GM21423 (cell line): ENCODE results near the gene BRD8.
A peak's percentile ranks its signal among the peaks of the same experiment; 100 is the strongest.
"Not testable (repeated sequence)": the region's sequence is repeated elsewhere in the genome, so short reads cannot be mapped to it uniquely, and the experiment has no call there.

ENCODE experiments used
- ATAC-seq: cut with Tn5 transposase; IDR thresholded peaks from one replicate; pipeline ENCODE4 v1.9.1; 2021; ENCODE audit warnings: mild to moderate bottlenecking, moderate library complexity; ENCODE audit not compliant: unreplicated experiment

Gene BRD8

DNA sequence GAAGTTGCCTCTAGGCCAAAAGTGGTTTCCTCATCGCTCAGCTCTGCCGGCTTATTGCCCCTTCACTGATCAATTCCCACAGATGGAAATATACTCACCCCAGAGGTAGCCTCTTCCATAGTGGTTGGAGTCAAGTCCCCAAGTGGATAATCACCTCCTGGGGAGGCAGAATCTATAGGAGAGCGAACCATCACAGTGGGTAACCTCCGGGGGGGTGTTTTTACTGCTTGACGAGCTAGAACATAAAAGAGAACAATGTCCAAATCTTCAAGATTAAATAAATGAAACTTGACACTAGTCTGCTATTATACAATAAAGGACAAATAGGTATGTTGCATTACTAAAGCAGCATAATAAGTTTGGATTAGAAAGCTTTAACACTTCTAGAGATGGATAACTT lies 9.3 kb downstream of the BRD8 start:
- no peak for ATAC-seq

DNA sequence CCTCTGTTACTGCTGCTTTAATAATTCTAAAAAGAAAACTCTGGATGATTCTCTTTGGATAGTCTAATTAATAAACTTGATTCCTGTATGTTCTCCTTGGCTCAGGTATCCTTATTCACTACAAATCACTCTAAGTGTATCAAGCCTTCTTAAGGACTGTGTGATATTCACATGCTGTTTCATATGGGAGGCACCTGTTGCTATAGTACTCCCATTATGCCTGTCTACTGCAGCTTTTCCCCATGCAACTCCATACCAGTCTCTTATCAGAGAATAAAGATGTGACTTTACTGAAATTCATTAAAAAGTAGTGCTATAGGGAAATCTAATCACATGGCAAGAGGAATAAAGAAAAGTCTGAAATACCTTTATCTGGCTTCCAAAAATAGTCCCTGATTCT lies 14.7 kb downstream of the BRD8 start:
- no peak for ATAC-seq

DNA sequence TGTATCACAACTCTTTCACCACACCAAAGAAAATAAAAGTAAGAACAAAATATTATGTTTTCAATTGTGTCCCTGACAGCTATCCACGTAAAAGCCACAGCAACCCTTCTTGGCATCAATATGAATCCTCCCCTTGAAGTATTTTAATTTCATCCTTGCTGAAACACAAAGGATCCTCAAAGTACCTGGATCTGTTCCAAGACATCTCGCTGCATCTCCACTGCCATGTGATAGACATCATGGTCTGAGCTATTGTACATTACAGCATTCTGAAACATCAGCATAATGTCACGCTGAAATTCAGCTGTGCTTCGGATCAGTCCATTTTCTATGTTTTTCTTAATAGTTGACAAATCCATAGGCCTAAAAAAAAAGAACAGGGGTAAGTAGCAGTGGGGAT lies 17.7 kb downstream of the BRD8 start:
- no peak for ATAC-seq

- ATAC-seq = no peak
Observed at GRCh38 chr5:138159666-138160065, 18.8 kb downstream of the BRD8 start.

DNA sequence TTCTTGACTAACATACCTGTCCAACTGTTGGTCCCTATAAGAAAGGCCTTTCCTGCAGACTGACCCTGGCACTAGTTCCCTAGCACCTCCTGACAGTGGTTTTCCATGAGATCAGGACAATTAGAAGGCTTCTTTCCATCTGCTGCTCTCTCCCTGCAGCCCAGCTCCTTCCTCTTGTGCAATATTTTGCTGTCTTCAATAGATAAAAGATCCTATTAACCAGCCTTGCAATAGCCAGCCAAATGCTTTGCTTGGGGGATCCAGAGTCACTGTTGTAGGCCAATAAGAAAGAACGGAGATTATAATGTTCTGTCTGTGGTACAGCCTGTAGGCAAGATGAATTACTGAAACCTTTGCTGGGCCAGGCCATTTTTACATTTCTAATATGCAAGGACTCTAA lies 20.8 kb downstream of the BRD8 start:
- ATAC-seq = no peak

DNA sequence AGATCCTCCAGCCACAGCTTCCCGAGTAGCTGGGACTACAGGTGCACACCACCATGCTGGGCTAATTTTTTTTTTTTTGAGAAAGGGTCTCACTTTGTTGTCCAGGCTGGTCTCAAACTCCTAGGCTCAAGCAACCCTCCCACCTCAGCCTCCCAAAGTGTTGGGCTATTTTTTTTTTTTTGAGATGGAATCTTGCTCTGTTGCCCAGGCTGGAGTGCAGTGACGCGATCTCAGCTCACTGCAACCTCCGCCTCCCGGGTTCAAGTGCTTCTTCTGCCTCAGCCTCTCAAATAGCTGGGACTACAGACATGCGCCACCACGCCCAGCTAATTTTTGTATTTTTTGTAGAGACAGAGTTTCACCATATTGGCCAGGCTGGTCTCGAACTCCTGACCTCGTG lies 22.5 kb downstream of the BRD8 start:
- not testable (repeated sequence) for ATAC-seq

DNA sequence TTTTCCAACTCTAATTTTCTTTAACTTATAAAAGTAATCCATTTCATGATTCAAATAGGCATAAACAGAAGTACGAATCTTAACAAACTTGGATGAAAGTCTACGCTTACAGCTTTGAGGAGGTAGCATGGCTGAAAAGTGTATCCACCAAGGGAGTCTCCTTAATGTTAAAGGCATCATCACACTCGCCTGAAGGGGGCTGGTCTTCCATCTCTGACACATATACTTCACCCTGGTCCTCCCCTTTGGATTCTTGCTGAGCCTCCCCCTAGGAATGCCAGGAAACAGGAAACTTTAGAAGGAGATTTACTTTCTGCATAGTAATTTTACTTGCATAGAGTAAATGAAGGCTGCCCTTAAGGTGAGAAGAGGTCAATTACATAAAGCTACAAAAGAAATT lies 28.9 kb downstream of the BRD8 start:
- no peak for ATAC-seq

DNA sequence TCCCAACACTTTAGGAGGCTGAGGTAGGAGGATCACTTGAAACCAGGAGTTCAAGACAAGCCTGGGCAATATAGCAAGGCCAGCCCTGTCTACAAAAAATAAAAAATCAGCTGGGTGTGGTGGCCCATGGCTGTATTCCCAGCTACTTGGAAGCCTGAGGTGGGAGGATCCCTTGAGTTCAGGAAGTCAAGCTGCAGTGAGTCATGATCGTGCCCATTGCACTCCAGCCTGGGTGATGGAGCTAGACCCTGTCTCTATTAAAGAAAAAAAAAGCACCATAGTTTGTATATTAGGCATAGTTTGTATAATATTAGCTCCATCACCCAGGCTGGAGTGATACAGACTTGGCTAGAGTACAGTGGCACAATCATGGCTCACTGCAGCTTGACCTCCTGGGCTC lies 29.6 kb downstream of the BRD8 start:
- no peak for ATAC-seq

- ATAC-seq = not testable (repeated sequence)
Observed at GRCh38 chr5:138143578-138143977, 34.9 kb downstream of the BRD8 start.

GRCh38 chr5:138141734-138142133 lies 36.7 kb downstream of the BRD8 start:
- no peak for ATAC-seq

DNA sequence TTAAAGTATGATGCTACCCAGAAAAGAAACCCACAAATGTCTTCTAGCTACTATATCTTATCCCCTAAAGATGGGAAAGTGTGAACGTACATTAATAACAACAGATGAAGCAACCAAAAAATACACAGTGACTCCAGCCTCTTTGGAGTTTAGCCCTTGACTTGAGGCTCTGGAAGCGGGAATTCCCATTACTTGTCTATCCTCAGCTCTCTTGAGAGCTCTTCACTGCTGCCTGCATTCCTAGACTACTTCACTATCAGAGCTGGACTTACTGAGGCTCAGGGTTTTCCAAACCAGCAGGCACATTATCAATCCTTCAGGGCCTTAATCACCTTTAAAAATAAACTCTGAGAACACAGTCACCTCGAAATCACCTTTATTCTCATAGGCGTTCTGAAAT lies 38.2 kb downstream of the BRD8 start:
- no peak for ATAC-seq

DNA sequence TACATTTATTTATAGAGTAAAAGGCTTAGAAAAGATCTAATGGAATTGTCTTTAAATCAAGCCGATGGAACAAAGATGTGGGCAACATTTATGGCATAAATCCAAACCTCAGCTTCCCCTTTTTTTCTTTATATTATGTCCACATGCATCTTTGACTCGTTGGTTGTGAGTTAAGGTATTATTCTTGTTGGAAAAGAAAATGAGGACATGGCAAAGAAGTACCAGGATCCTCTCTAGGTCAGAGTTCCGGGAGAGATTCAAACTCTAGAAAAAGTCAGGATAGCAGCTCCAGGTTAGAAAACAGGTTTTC lies 38.7 kb downstream of the BRD8 start:
- ATAC-seq = no peak

GRCh38 chr5:138138949-138139780 lies 39.3 kb downstream of the BRD8 start, which contains the start of gene NME5:
Gene NME5, minus strand, starts transcription at chr5:138139428. Its CDS starts 648 bp downstream, at chr5:138138780.
- peak; percentile 46 for ATAC-seq

DNA sequence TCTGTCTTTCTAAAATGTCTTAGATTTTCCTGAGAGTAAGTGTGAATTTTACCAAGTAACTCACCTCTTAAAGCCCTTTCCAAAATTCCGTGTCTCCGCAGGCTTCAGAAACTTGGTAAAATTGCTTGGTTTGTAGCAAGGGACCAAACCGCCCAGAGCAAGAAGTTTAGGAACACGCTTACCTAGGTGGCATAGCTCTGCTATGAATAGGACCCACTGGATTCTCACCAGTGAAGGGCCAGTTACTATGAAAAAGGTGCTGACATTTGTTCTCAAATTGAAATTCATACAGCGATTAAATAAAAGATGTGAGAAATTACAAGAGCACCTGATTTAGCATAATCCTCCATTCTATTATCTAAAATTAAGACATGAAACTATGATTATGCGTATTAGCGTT lies 45.9 kb downstream of the BRD8 start:
- no peak for ATAC-seq

- ATAC-seq = no peak
Observed at GRCh38 chr5:138129347-138129746, 49.1 kb downstream of the BRD8 start.

- ATAC-seq = no peak
Observed at GRCh38 chr5:138128334-138128733, 50.1 kb downstream of the BRD8 start.

DNA sequence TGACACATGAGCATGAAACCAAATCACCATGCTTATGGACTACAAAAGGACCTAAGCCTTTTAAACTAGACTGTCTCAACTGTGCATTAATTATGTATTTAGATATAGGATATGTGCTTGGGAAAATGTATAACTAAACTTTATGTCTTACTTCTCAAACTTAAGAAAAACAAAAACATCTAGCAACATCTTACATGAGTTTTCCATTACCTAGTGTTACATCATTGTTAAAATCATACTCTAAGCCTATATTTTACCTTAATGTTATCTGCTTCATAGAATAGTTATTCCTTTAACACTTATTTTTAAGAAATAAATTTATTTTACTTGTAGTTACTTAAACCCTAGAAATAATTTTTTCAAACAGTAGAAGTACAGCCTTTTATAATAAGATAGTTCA lies 63.2 kb downstream of the BRD8 start:
- ATAC-seq = no peak

DNA sequence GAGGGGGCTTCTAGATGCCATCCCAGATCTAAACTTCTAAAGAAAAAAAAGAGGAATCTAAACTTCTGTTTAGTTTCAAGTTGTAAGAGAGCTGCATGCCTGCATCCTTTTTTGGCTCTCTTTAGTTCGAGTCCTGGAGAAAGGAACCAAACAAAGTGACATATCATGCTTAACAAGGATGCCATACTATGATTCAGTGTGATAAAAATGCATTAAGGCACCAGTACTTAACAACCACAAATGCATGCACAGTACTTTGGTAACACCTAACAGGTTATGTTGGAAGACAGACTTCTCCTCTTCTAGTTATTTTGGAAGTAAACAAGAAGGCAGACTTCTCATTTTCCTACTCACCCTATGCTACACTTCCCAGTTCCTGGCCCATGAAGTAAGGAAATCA lies 66.5 kb downstream of the BRD8 start:
- no peak for ATAC-seq

DNA sequence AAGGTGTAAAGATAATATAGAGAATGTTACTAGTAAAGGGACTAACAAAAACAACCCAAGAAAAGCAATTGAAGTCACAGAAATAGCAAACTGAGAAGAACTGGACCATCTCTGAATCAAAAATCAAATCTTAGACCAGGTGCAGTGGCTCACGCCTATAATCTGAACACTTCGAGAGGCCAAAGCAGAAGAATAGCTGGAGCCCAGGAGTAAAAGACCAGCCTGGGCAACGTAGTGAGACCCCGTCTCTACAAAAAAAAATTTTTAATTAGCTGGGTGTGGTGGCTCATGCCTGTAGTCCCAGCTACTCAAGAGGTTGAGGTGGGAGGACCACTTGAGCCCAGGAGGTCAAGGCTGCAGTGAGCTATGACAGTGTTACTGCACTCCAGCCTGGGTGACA lies 67.2 kb downstream of the BRD8 start:
- ATAC-seq = no peak

DNA sequence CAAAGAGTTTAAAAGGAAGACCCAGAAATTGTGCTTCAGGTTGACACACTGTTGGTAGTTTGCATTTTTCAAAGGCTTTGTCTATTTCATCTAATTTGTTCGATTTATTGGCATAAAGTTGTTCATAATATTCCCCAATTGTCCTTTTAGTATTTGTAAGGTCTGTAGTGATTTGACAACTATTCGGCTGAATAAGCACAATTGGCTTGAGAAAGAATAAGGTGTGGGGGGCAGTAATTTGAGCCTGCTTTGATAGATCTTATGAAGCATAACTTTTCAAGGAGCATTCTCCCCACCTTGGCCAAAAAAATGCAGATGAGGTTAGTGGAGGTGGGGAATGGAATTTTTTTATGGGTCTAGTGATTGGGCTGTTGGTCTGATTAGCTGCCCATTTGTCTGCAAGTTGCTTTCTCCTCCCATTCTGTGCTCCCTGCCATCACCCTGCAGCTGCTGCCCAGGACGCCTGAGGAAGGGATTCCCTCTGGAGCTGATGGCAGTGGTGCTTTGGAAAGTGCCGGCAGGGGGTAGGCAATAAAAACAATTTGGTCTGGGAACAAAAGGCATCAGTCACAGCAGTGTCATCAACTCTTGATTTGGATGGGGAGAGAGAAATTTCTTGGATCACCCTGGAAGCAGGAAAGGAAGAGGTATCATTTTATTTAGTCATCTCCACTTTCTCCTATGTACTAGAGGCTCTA lies 68.0 kb downstream of the BRD8 start:
- no peak for ATAC-seq

DNA sequence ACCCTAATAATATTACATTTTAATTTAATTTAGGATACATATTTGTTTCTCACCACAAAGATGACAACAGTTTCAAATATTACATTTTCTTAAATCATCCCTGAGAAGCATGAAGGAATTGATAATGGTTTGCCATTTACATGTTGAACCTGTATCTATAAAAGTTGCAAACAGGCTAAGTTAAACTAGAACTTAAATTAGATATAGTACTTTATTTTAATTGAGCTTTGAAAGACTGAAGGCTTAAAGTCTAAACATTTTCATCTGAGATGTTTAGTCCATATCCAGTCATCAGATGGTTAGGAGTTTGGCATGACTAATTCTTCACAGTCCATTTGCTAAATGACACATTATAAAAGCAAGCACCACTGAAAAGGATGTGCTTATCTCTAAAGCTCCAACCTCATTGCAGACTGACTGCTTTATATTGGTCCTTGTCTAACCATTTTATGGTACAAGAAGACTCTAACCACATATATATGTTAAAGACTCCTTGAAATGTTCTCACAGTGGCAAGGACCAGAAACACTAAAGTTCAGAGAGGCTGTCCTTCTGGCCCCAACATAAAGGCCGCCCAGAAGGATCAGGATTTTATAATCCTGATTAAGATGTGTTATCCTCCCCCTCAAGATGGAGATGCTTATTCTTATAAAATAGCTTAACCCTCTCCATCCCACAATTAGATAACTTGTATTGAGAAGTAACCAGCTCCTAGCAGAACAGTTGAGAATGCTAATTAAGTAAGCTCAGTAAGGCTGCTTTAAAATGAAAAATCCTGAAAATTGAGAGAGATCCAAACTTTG lies 68.8 kb downstream of the BRD8 start:
- no peak for ATAC-seq

DNA sequence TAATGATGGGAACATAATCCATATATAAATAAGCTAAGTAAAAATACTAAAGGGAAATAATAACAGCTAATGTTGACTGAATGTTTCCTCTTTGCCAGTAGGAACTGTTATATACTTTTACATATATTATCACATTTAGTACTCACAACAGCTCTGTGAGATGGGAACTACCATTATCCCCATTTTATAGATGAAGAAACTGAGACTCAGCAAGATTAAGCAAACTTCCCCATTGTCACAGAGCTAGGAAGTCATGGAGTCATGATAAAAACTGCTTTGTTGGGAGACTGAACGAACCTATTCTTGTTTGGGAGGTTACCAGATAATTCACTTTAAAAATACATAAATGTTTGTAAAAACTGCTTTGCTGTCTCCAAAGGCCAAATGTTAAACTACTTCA lies 71.2 kb downstream of the BRD8 start:
- no peak for ATAC-seq
